ENCODE data around the gene ADSS1.
"Not testable (repeated sequence)": the region's sequence is repeated elsewhere in the genome, so short reads cannot be mapped to it uniquely, and the experiment has no call there.

Gene ADSS1

GRCh38 chr14:104724981-104725771 is 1.1 kb downstream of the ADSS1 start:
- Histone ChIP-seq H3K27ac (ENCODE audit: low read length) (no peak overlapping the region), H3K27me3 (ENCODE audit: control insufficient read depth, insufficient read depth, low read length) (no peaks in the 10 kb centered on the region), H3K9ac (ENCODE audit: low read length) (no peak overlapping the region), H3K4me3 (ENCODE audit: low read length) (peak overlapping the region; percentile 62), H3K4me1 (ENCODE audit: control insufficient read depth, low read depth, low read length) (peaks cover 4% of the 10 kb centered on the region), H3K36me3 (ENCODE audit: control insufficient read depth, low read depth, low read length) (no peaks in the 10 kb centered on the region), H3K9me3 (ENCODE audit: control insufficient read depth, low read depth, low read length) (no peaks in the 10 kb centered on the region)

- no peaks in the 10 kb centered on the region for H3K36me3 ChIP-seq (ENCODE audit: control insufficient read depth, low read depth, low read length)
- H3K4me3 ChIP-seq (ENCODE audit: low read length), result no peak overlapping the region
- no peaks in the 10 kb centered on the region for H3K27me3 ChIP-seq (ENCODE audit: control insufficient read depth, insufficient read depth, low read length)
- no peak overlapping the region for H3K9ac ChIP-seq (ENCODE audit: low read length)
- H3K27ac ChIP-seq (ENCODE audit: low read length), result no peak overlapping the region
- H3K9me3 ChIP-seq (ENCODE audit: control insufficient read depth, low read depth, low read length), result no peaks in the 10 kb centered on the region
- H3K4me1 ChIP-seq (ENCODE audit: control insufficient read depth, low read depth, low read length), result peaks cover 4% of the 10 kb centered on the region
Observed at GRCh38 chr14:104725772-104726548, 1.9 kb downstream of the ADSS1 start.

GRCh38 chr14:104726600-104727451 is 2.8 kb downstream of the ADSS1 start:
- no peaks in the 10 kb centered on the region for H3K9me3 ChIP-seq (ENCODE audit: control insufficient read depth, low read depth, low read length)

GRCh38 chr14:104728631-104729030 is 4.6 kb downstream of the ADSS1 start:
- Histone ChIP-seq H3K9ac (ENCODE audit: low read length) (no peak overlapping the region), H3K4me1 (ENCODE audit: control insufficient read depth, low read depth, low read length) (peaks cover 4% of the 10 kb centered on the region), H3K27me3 (ENCODE audit: control insufficient read depth, insufficient read depth, low read length) (no peaks in the 10 kb centered on the region), H3K27ac (ENCODE audit: low read length) (no peak overlapping the region), H3K36me3 (ENCODE audit: control insufficient read depth, low read depth, low read length) (no peaks in the 10 kb centered on the region), H3K9me3 (ENCODE audit: control insufficient read depth, low read depth, low read length) (no peaks in the 10 kb centered on the region), H3K4me3 (ENCODE audit: low read length) (no peak overlapping the region)

More at GRCh38 chr14:104726600-104727451, 2.8 kb downstream of the ADSS1 start:
- Histone ChIP-seq H3K27me3 (ENCODE audit: control insufficient read depth, insufficient read depth, low read length) (no peaks in the 10 kb centered on the region), H3K4me1 (ENCODE audit: control insufficient read depth, low read depth, low read length) (peaks cover 4% of the 10 kb centered on the region), H3K9ac (ENCODE audit: low read length) (no peak overlapping the region), H3K36me3 (ENCODE audit: control insufficient read depth, low read depth, low read length) (no peaks in the 10 kb centered on the region), H3K4me3 (ENCODE audit: low read length) (no peak overlapping the region), H3K27ac (ENCODE audit: low read length) (no peak overlapping the region)

GRCh38 chr14:104729176-104729834 is 5.3 kb downstream of the ADSS1 start:
- not testable (repeated sequence) for H3K4me1 ChIP-seq (ENCODE audit: control insufficient read depth, low read depth, low read length)

GRCh38 chr14:104729835-104730181 is 5.8 kb downstream of the ADSS1 start:
- Histone ChIP-seq H3K36me3 (ENCODE audit: control insufficient read depth, low read depth, low read length) (no peaks in the 10 kb centered on the region), H3K4me1 (ENCODE audit: control insufficient read depth, low read depth, low read length) (no peaks in the 10 kb centered on the region), H3K9ac (ENCODE audit: low read length) (no peak overlapping the region), H3K27me3 (ENCODE audit: control insufficient read depth, insufficient read depth, low read length) (no peaks in the 10 kb centered on the region), H3K4me3 (ENCODE audit: low read length) (no peak overlapping the region), H3K9me3 (ENCODE audit: control insufficient read depth, low read depth, low read length) (no peaks in the 10 kb centered on the region), H3K27ac (ENCODE audit: low read length) (no peak overlapping the region)

More at GRCh38 chr14:104729176-104729834, 5.3 kb downstream of the ADSS1 start:
- not testable (repeated sequence) for H3K9ac ChIP-seq (ENCODE audit: low read length); H3K27me3 ChIP-seq (ENCODE audit: control insufficient read depth, insufficient read depth, low read length); H3K9me3 ChIP-seq (ENCODE audit: control insufficient read depth, low read depth, low read length); H3K27ac ChIP-seq (ENCODE audit: low read length); H3K36me3 ChIP-seq (ENCODE audit: control insufficient read depth, low read depth, low read length); H3K4me3 ChIP-seq (ENCODE audit: low read length)

- Histone ChIP-seq H3K4me3 (ENCODE audit: low read length) (no peak overlapping the region), H3K9ac (ENCODE audit: low read length) (no peak overlapping the region), H3K9me3 (ENCODE audit: control insufficient read depth, low read depth, low read length) (no peaks in the 10 kb centered on the region), H3K27me3 (ENCODE audit: control insufficient read depth, insufficient read depth, low read length) (no peaks in the 10 kb centered on the region), H3K27ac (ENCODE audit: low read length) (no peak overlapping the region), H3K4me1 (ENCODE audit: control insufficient read depth, low read depth, low read length) (no peaks in the 10 kb centered on the region), H3K36me3 (ENCODE audit: control insufficient read depth, low read depth, low read length) (no peaks in the 10 kb centered on the region)
Observed at GRCh38 chr14:104730487-104730886, 6.5 kb downstream of the ADSS1 start.

- Histone ChIP-seq H3K36me3 (ENCODE audit: control insufficient read depth, low read depth, low read length) (no peaks in the 10 kb centered on the region), H3K4me1 (ENCODE audit: control insufficient read depth, low read depth, low read length) (no peaks in the 10 kb centered on the region), H3K9me3 (ENCODE audit: control insufficient read depth, low read depth, low read length) (no peaks in the 10 kb centered on the region), H3K27me3 (ENCODE audit: control insufficient read depth, insufficient read depth, low read length) (no peaks in the 10 kb centered on the region), H3K4me3 (ENCODE audit: low read length) (no peak overlapping the region), H3K27ac (ENCODE audit: low read length) (no peak overlapping the region), H3K9ac (ENCODE audit: low read length) (no peak overlapping the region)
Observed at GRCh38 chr14:104731320-104732294, 7.6 kb downstream of the ADSS1 start.

GRCh38 chr14:104732355-104732804 is 8.4 kb downstream of the ADSS1 start:
- Histone ChIP-seq H3K36me3 (ENCODE audit: control insufficient read depth, low read depth, low read length) (no peaks in the 10 kb centered on the region), H3K4me3 (ENCODE audit: low read length) (no peak overlapping the region), H3K27ac (ENCODE audit: low read length) (no peak overlapping the region), H3K9me3 (ENCODE audit: control insufficient read depth, low read depth, low read length) (no peaks in the 10 kb centered on the region), H3K9ac (ENCODE audit: low read length) (no peak overlapping the region), H3K4me1 (ENCODE audit: control insufficient read depth, low read depth, low read length) (no peaks in the 10 kb centered on the region), H3K27me3 (ENCODE audit: control insufficient read depth, insufficient read depth, low read length) (no peaks in the 10 kb centered on the region)

GRCh38 chr14:104732931-104733681 is 9.1 kb downstream of the ADSS1 start:
- Histone ChIP-seq H3K4me1 (ENCODE audit: control insufficient read depth, low read depth, low read length) (no peaks in the 10 kb centered on the region), H3K27me3 (ENCODE audit: control insufficient read depth, insufficient read depth, low read length) (no peaks in the 10 kb centered on the region), H3K36me3 (ENCODE audit: control insufficient read depth, low read depth, low read length) (no peaks in the 10 kb centered on the region), H3K27ac (ENCODE audit: low read length) (no peak overlapping the region), H3K9me3 (ENCODE audit: control insufficient read depth, low read depth, low read length) (no peaks in the 10 kb centered on the region), H3K9ac (ENCODE audit: low read length) (no peak overlapping the region), H3K4me3 (ENCODE audit: low read length) (no peak overlapping the region)
